CD4-positive, alpha-beta memory T cell (primary cell): ENCODE data around the gene NOS2. TPM values are rescaled to one million over a fixed set of nuclear protein-coding genes. Genes with fewer than 3 reads are reported as not detected.
"Not testable (repeated sequence)": the region's sequence is repeated elsewhere in the genome, so short reads cannot be mapped to it uniquely, and the experiment has no call there.

Source experiments
- CTCF ChIA-PET: fragments of 350-600 bp; sonication (Branson Sonifier 250); formaldehyde crosslinking; loops from one replicate; lab custom pipeline; 2021; ENCODE audit warnings: inconsistent platforms; ENCODE audit not compliant: partially characterized antibody; lab: Charles Lee
- POLR2A ChIA-PET: fragments of 350-600 bp; sonication (Branson Sonifier 250); formaldehyde crosslinking; loops from one replicate; lab custom pipeline; 2021; ENCODE audit not compliant: partially characterized antibody; lab: Charles Lee
- DNase-seq, 5 donors: peaks; one replicate each; pipeline versions ENCODE4 v3.0.0 to v3.0.0-alpha.2; 2020 to 2022; ENCODE audit warnings: mixed read lengths in 1 of 5
- H3K27ac ChIP-seq: one replicate; pipeline ENCODE4 v1.7.0; 2013; ENCODE audit warnings: low read depth, low read length
- H3K27me3 ChIP-seq: 2 replicates; pipeline ENCODE4 v1.7.0; 2013; ENCODE audit warnings: mild to moderate bottlenecking, low read length, moderate library complexity; ENCODE audit not compliant: insufficient read depth
- H3K36me3 ChIP-seq: 2 replicates; pipeline ENCODE4 v1.7.0; 2013; ENCODE audit warnings: mild to moderate bottlenecking, low read length, moderate library complexity; ENCODE audit not compliant: insufficient read depth
- H3K4me1 ChIP-seq: 2 replicates; pipeline ENCODE4 v1.7.0; 2013; ENCODE audit warnings: mild to moderate bottlenecking, low read length, moderate library complexity; ENCODE audit not compliant: insufficient read depth
- H3K4me3 ChIP-seq, 2 donors: one replicate each; pipeline ENCODE4 v1.7.0; 2013; ENCODE audit warnings: low read length in 2 of 2, mild to moderate bottlenecking in 1 of 2
- H3K9me3 ChIP-seq, 2 donors: one replicate each; pipeline ENCODE4 v1.7.0; 2013; ENCODE audit warnings: low read length in 2 of 2, control low read depth in 1 of 2; ENCODE audit not compliant: control insufficient read depth in 1 of 2
- H3K27ac Mint-ChIP-seq, 7 donors: one replicate each; pipeline ENCODE4 v1.8.0; 2020 to 2021; ENCODE audit warnings: mixed read lengths in 7 of 7, mild to moderate bottlenecking in 6 of 7, inconsistent platforms in 3 of 7, moderate library complexity in 3 of 7
- H3K27me3 Mint-ChIP-seq, 2 donors: one replicate each; pipeline ENCODE4 v1.8.0; 2020 to 2021; ENCODE audit warnings: mixed read lengths in 2 of 2
- H3K36me3 Mint-ChIP-seq, 2 donors: one replicate each; pipeline ENCODE4 v1.8.0; 2020 to 2021; ENCODE audit warnings: mixed read lengths in 2 of 2, inconsistent platforms in 1 of 2, mild to moderate bottlenecking in 1 of 2
- H3K4me1 Mint-ChIP-seq, 4 donors: one replicate each; pipeline ENCODE4 v1.8.0; 2020 to 2021; ENCODE audit warnings: mixed read lengths in 4 of 4, mild to moderate bottlenecking in 1 of 4
- H3K4me3 Mint-ChIP-seq, 8 donors: one replicate each; pipeline ENCODE4 v1.8.0; 2020 to 2021; ENCODE audit warnings: mixed read lengths in 8 of 8, mild to moderate bottlenecking in 7 of 8, moderate library complexity in 6 of 8, inconsistent platforms in 3 of 8
- H3K9me3 Mint-ChIP-seq, 8 donors: one replicate each; pipeline ENCODE4 v1.8.0; 2020 to 2021; ENCODE audit warnings: mixed read lengths in 8 of 8, mild to moderate bottlenecking in 5 of 8, inconsistent platforms in 3 of 8, moderate library complexity in 1 of 8
- intact Hi-C: fragments of 100-400 bp; cut with micrococcal nuclease; formaldehyde crosslinking; loops from one replicate; pipeline ENCODE4 v1.15.1; 2023
- polyA plus RNA-seq, 2 donors: library from polyadenylated mRNA; unstranded; fragments of 300-500 nt; fragmentation: Illumina TruSeq; gene quantifications; one replicate each; pipeline ENCODE4 v1.2.3, GENCODE V29; 2021
- total RNA-seq, 2 experiments: library from RNA; stranded (reverse); gene quantifications; one replicate each; pipeline ENCODE4 v1.2.3, GENCODE V29; 2021

The NOS2 gene
- total and polyA plus RNA-seq, 4 experiments from 2014 or later = 0.09 to 0.14 (median 0.11) TPM; not detected in 1

- intact Hi-C loops = no loop called here
- Mint-ChIP-seq H3K27ac (no peak overlapping the region), H3K9me3 (no peaks in the 10 kb centered on the region), H3K27me3 (peaks cover 1 to 3% of the 10 kb centered on the region in 2 donors), H3K36me3 (no peaks in the 10 kb centered on the region), H3K4me3 (no peak overlapping the region), H3K4me1 (no peaks in the 10 kb centered on the region)
- no peaks in the 10 kb centered on the region for H3K27me3 ChIP-seq
- no peak overlapping the region for H3K27ac ChIP-seq
- no peak for DNase-seq
- POLR2A ChIA-PET = no interaction called here
- H3K9me3 ChIP-seq = no peaks in the 10 kb centered on the region
- H3K4me1 ChIP-seq = no peaks in the 10 kb centered on the region
- no peak overlapping the region for H3K4me3 ChIP-seq
- CTCF ChIA-PET = interaction anchor here (0.7 kb wide), 1 partner anchor 9 kb away, joined by 3 read pairs; no protein-coding TSS in a partner anchor
- H3K36me3 ChIP-seq = no peaks in the 10 kb centered on the region
Observed at GRCh38 chr17:27765353-27765752, 35.0 kb downstream of the NOS2 start.

DNA sequence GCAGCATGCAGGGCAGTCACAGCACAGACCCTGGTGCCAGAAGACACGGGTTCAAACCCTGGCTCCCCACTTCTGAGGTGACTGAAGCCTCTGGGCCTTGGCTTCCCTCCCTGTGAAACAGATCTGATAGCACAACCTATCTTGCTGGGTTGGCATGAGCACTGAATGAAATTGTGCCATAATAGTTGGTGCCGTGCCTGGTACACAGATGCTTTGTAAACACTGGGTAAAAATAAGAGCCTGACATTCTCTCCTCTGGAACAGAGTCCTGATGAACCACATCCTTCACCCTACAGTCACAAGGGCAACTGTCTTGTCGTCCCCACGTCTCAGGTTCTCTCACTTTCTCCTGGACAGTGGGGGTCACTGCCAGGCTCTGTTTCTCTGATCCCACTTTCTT is 35.7 kb downstream of the NOS2 start:
- Mint-ChIP-seq H3K27ac (no peak overlapping the region), H3K36me3 (no peaks in the 10 kb centered on the region), H3K9me3 (no peaks in the 10 kb centered on the region), H3K27me3 (peaks cover 1 to 5% of the 10 kb centered on the region in 2 donors), H3K4me1 (peaks cover 0 to 3% (median 0%) of the 10 kb centered on the region in 4 donors), H3K4me3 (no peak overlapping the region)
- CTCF ChIA-PET = no interaction called here
- DNase-seq = no peak
- Histone ChIP-seq H3K36me3 (no peaks in the 10 kb centered on the region), H3K27ac (no peak overlapping the region), H3K27me3 (no peaks in the 10 kb centered on the region), H3K4me3 (no peak overlapping the region), H3K4me1 (no peaks in the 10 kb centered on the region), H3K9me3 (no peaks in the 10 kb centered on the region)
- intact Hi-C loops = no loop called here
- POLR2A ChIA-PET = no interaction called here

- H3K27me3 Mint-ChIP-seq = peaks cover 4 to 5% of the 10 kb centered on the region in 2 donors
- H3K9me3 Mint-ChIP-seq = no peaks in the 10 kb centered on the region
- H3K27ac ChIP-seq = no peak overlapping the region
- no peak overlapping the region for H3K4me3 Mint-ChIP-seq
- no peaks in the 10 kb centered on the region for H3K36me3 ChIP-seq
- no peak overlapping the region for H3K4me3 ChIP-seq
- intact Hi-C loops = no loop called here
- no peaks in the 10 kb centered on the region for H3K27me3 ChIP-seq
- H3K4me1 Mint-ChIP-seq = peaks cover 0 to 3% (median 0%) of the 10 kb centered on the region in 4 donors
- H3K9me3 ChIP-seq = no peaks in the 10 kb centered on the region
- DNase-seq = no peak
- ChIA-PET POLR2A (no interaction called here), CTCF (interaction anchor here (0.8 to 1.8 kb wide), 6 partner anchors 42 to 207 kb away, joined by 3 to 8 read pairs (median 3); no protein-coding TSS in a partner anchor)
- no peaks in the 10 kb centered on the region for H3K36me3 Mint-ChIP-seq
- H3K27ac Mint-ChIP-seq = no peak overlapping the region
- no peaks in the 10 kb centered on the region for H3K4me1 ChIP-seq
Observed at GRCh38 chr17:27762527-27763305, 37.6 kb downstream of the NOS2 start.

GRCh38 chr17:27760931-27761330 is 39.4 kb downstream of the NOS2 start:
- not testable (repeated sequence) for H3K4me1 Mint-ChIP-seq, H3K36me3 ChIP-seq, H3K36me3 Mint-ChIP-seq, DNase-seq, H3K27ac Mint-ChIP-seq, H3K4me3 ChIP-seq, H3K27me3 Mint-ChIP-seq, H3K9me3 Mint-ChIP-seq, H3K4me1 ChIP-seq, H3K9me3 ChIP-seq, H3K27ac ChIP-seq, H3K4me3 Mint-ChIP-seq, H3K27me3 ChIP-seq
- intact Hi-C loops = loop anchor here (1.0 kb wide), 1 partner anchor 119 kb away; no protein-coding TSS in a partner anchor
- ChIA-PET POLR2A (interaction anchor here (2.4 kb wide), 1 partner anchor 132 kb away, joined by 7 read pairs; the partner anchor contains the start of gene LYRM9), CTCF (interaction anchor here (0.7 to 3.1 kb wide), 7 partner anchors 8 to 491 kb away, joined by 3 to 36 read pairs (median 10); no protein-coding TSS in a partner anchor)

- H3K27me3 ChIP-seq = no peaks in the 10 kb centered on the region
- no peaks in the 10 kb centered on the region for H3K9me3 ChIP-seq
- Mint-ChIP-seq H3K27me3 (peaks cover 2 to 5% of the 10 kb centered on the region in 2 donors), H3K4me1 (peaks cover 0 to 3% (median 0%) of the 10 kb centered on the region in 4 donors), H3K4me3 (no peak overlapping the region), H3K9me3 (no peaks in the 10 kb centered on the region), H3K27ac (no peak overlapping the region), H3K36me3 (no peaks in the 10 kb centered on the region)
- peak; percentile 40 to 63 (median 50) for DNase-seq
- no peaks in the 10 kb centered on the region for H3K36me3 ChIP-seq
- H3K4me3 ChIP-seq = no peak overlapping the region
- H3K27ac ChIP-seq = no peak overlapping the region
- ChIA-PET CTCF (interaction anchor here (0.6 to 3.1 kb wide), 14 partner anchors 8 to 492 kb away, joined by 3 to 36 read pairs (median 6); no protein-coding TSS in a partner anchor), POLR2A (interaction anchor here (2.4 kb wide), 1 partner anchor 133 kb away, joined by 7 read pairs; the partner anchor contains the start of gene LYRM9)
- no peaks in the 10 kb centered on the region for H3K4me1 ChIP-seq
- intact Hi-C loops = loop anchor here (1.0 kb wide), 1 partner anchor 120 kb away; no protein-coding TSS in a partner anchor
Observed at GRCh38 chr17:27760069-27760885, 40.1 kb downstream of the NOS2 start.

DNA sequence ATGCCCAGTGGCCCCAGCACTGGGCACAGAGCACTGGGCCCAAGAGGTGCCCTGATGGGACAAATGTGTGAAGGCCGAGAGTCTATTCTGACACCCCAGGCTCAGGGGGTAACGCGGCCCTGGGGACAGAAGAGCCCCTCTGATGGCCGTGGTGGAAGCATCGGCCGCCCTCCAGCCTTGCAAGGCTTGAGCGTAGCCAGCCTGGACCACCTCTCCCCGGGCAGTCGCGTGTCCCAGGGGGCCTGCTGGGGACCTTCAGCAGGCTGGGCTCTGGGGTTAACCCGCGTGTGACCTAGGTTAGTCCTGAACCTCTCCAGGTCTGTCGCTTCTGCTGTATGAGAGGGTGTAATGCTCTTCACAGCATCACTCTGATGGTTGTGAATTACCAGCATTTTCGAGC is 40.8 kb downstream of the NOS2 start:
- H3K4me1 Mint-ChIP-seq = peaks cover 0 to 3% (median 0%) of the 10 kb centered on the region in 4 donors
- H3K4me3 Mint-ChIP-seq = no peak overlapping the region
- no peak for DNase-seq
- POLR2A ChIA-PET = interaction anchor here (2.4 kb wide), 1 partner anchor 133 kb away, joined by 7 read pairs; the partner anchor contains the start of gene LYRM9
- no peaks in the 10 kb centered on the region for H3K9me3 ChIP-seq
- no peaks in the 10 kb centered on the region for H3K36me3 ChIP-seq
- H3K9me3 Mint-ChIP-seq = no peaks in the 10 kb centered on the region
- no peaks in the 10 kb centered on the region for H3K4me1 ChIP-seq
- no peaks in the 10 kb centered on the region for H3K27me3 ChIP-seq
- no peak overlapping the region for H3K27ac ChIP-seq
- no peak overlapping the region for H3K4me3 ChIP-seq
- H3K27ac Mint-ChIP-seq = no peak overlapping the region
- no peaks in the 10 kb centered on the region for H3K36me3 Mint-ChIP-seq
- peaks cover 4 to 5% of the 10 kb centered on the region in 2 donors for H3K27me3 Mint-ChIP-seq
- CTCF ChIA-PET = interaction anchor here (0.6 to 3.1 kb wide), 13 partner anchors 9 to 492 kb away, joined by 3 to 36 read pairs (median 6); no protein-coding TSS in a partner anchor
- intact Hi-C loops = no loop called here
